Astrocyte (in vitro differentiated cells and primary cell): ENCODE data around the gene KIF5A.

Experiments used
- EZH2 ChIP-seq: IDR thresholded peaks from 2 replicates; pipeline ENCODE4 v1.6.1; 2012; ENCODE audit warnings: mild to moderate bottlenecking, low read length, inconsistent platforms; ENCODE audit not compliant: insufficient read depth
- TF ChIP-seq, protein P1 (sequence below): IDR thresholded peaks from 2 replicates; pipeline ENCODE4 v1.5.1; 2011; ENCODE audit warnings: low read depth, mild to moderate bottlenecking, inconsistent platforms, low read length, moderate library complexity; ENCODE audit not compliant: insufficient read depth

DNA sequence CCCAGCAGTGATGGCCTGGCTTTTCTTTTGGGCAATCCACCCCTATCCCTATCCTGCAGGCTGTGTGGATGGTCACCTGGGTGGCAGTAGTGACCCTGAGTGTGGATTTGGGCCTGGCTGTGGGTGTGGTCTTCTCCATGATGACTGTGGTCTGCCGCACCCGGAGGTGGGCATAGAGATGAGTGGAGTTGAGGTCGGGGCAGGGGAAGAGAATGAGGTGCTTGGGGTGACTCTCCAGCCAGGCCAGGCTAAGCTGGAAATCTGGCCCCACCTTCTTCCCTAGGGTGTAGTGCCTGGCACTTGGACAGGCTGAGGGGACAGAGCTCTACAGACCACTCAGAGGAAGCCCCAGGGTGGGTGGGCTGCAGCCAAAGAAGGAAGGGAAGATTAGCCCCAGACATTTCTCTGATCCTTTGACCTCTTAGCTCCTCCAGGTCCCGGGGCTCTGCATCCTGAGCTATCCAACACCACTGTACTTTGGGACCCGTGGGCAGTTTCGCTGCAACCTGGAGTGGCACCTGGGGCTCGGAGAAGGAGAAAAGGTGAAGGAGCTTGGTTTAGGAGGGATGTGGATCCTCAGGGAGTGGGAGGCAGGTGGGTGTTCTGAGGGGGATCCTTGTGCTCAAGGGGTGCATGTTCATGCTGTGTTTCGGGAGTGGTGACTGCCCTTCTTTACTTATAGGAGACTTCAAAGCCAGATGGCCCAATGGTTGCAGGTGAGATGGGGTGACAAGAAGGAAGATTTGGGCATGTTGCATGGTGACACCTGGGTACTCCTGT lies 74.8 kb downstream of the KIF5A start:
- TF ChIP-seq, protein P1, sequence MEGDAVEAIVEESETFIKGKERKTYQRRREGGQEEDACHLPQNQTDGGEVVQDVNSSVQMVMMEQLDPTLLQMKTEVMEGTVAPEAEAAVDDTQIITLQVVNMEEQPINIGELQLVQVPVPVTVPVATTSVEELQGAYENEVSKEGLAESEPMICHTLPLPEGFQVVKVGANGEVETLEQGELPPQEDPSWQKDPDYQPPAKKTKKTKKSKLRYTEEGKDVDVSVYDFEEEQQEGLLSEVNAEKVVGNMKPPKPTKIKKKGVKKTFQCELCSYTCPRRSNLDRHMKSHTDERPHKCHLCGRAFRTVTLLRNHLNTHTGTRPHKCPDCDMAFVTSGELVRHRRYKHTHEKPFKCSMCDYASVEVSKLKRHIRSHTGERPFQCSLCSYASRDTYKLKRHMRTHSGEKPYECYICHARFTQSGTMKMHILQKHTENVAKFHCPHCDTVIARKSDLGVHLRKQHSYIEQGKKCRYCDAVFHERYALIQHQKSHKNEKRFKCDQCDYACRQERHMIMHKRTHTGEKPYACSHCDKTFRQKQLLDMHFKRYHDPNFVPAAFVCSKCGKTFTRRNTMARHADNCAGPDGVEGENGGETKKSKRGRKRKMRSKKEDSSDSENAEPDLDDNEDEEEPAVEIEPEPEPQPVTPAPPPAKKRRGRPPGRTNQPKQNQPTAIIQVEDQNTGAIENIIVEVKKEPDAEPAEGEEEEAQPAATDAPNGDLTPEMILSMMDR, result no peak
- no peak for TF ChIP-seq EZH2
